WTC11 (cell line): Measurements from ENCODE around the gene LRRC8D. TPM values are rescaled to one million over a fixed set of nuclear protein-coding genes. Genes with fewer than 3 reads are reported as not detected.

ENCODE experiments used
- ATAC-seq: fragments of 200-7000 bp; cut with Tn5 transposase; 2 replicates; pipeline ENCODE4 v1.10.0; 2021; ENCODE audit warnings: mild to moderate bottlenecking, moderate library complexity
- CTCF ChIA-PET: fragments of 300-600 bp; sonication (Branson Sonifier 250); formaldehyde crosslinking; loops from one replicate; lab custom pipeline; 2021; ENCODE audit warnings: antibody characterized with exemption; lab: Charles Lee
- POLR2A ChIA-PET: fragments of 350-600 bp; sonication (Branson Sonifier 250); formaldehyde crosslinking; loops from one replicate; lab custom pipeline; 2021; ENCODE audit warnings: antibody characterized with exemption; lab: Charles Lee
- DNase-seq: peaks from one replicate; pipeline ENCODE4 v3.0.0; 2021; ENCODE audit warnings: low spot score
- H3K27ac Mint-ChIP-seq: 2 replicates; pipeline ENCODE4 v1.8.0; 2021; ENCODE audit warnings: mixed read lengths
- H3K27me3 Mint-ChIP-seq: 2 replicates; pipeline ENCODE4 v1.8.0; 2021; ENCODE audit warnings: low read depth, mild to moderate bottlenecking, moderate library complexity, mixed read lengths
- H3K36me3 Mint-ChIP-seq: 2 replicates; pipeline ENCODE4 v1.8.0; 2021; ENCODE audit warnings: mixed read lengths
- H3K4me1 Mint-ChIP-seq: 2 replicates; pipeline ENCODE4 v1.8.0; 2022; ENCODE audit warnings: mixed read lengths
- H3K4me3 Mint-ChIP-seq: 2 replicates; pipeline ENCODE4 v1.8.0; 2021; ENCODE audit warnings: mild to moderate bottlenecking, moderate library complexity, mixed read lengths
- H3K9me3 Mint-ChIP-seq: 2 replicates; pipeline ENCODE4 v1.8.0; 2021; ENCODE audit warnings: mixed read lengths
- AFF4 ChIP-seq: sonication (generic); formaldehyde crosslinking; IDR thresholded peaks from 2 replicates; pipeline ENCODE4 v1.8.1; 2023; ENCODE audit warnings: mild to moderate bottlenecking, missing genetic modification reagents, borderline replicate concordance
- CBFB ChIP-seq: sonication (generic); formaldehyde crosslinking; IDR thresholded peaks from 2 replicates; pipeline ENCODE4 v1.8.1; 2022; ENCODE audit warnings: mild to moderate bottlenecking, low read depth, missing genetic modification reagents
- ELF4 ChIP-seq: sonication (generic); formaldehyde crosslinking; IDR thresholded peaks from 2 replicates; pipeline ENCODE4 v1.8.1; 2022; ENCODE audit warnings: low read depth, mild to moderate bottlenecking, moderate library complexity, missing genetic modification reagents
- ESRRA ChIP-seq: sonication (generic); formaldehyde crosslinking; IDR thresholded peaks from 2 replicates; pipeline ENCODE4 v1.8.1; 2022; ENCODE audit warnings: mild to moderate bottlenecking, missing genetic modification reagents, borderline replicate concordance
- FOXP4 ChIP-seq: sonication (generic); formaldehyde crosslinking; IDR thresholded peaks from 2 replicates; pipeline ENCODE4 v1.8.0; 2022; ENCODE audit warnings: mild to moderate bottlenecking, missing genetic modification reagents
- GABPB1 ChIP-seq: sonication (generic); formaldehyde crosslinking; IDR thresholded peaks from 2 replicates; pipeline ENCODE4 v1.8.1; 2023; ENCODE audit warnings: mild to moderate bottlenecking, missing genetic modification reagents
- HMGA2 ChIP-seq: fragments of 250-450 bp; sonication (Bioruptor Pico); IDR thresholded peaks from 2 replicates; pipeline ENCODE4 v1.4.0; 2021; ENCODE audit warnings: mild to moderate bottlenecking, moderate library complexity
- MYBL2 ChIP-seq: sonication (generic); formaldehyde crosslinking; IDR thresholded peaks from 2 replicates; pipeline ENCODE4 v1.8.1; 2023; ENCODE audit warnings: mild to moderate bottlenecking, moderate library complexity, missing genetic modification reagents
- NR1H2 ChIP-seq: sonication (generic); formaldehyde crosslinking; IDR thresholded peaks from 2 replicates; pipeline ENCODE4 v1.9.0; 2021; ENCODE audit warnings: mild to moderate bottlenecking, moderate library complexity, missing genetic modification reagents
- NR2C2 ChIP-seq: sonication (generic); formaldehyde crosslinking; IDR thresholded peaks from 2 replicates; pipeline ENCODE4 v1.8.0; 2022; ENCODE audit warnings: mild to moderate bottlenecking, missing genetic modification reagents
- RELA ChIP-seq: sonication (generic); formaldehyde crosslinking; IDR thresholded peaks from 2 replicates; pipeline ENCODE4 v1.8.1; 2022; ENCODE audit warnings: missing genetic modification reagents, mild to moderate bottlenecking, borderline replicate concordance
- SMAD4 ChIP-seq: sonication (generic); formaldehyde crosslinking; IDR thresholded peaks from 2 replicates; pipeline ENCODE4 v1.8.0; 2022; ENCODE audit warnings: mild to moderate bottlenecking, missing genetic modification reagents
- TCF7 ChIP-seq: sonication (generic); formaldehyde crosslinking; IDR thresholded peaks from 2 replicates; pipeline ENCODE4 v1.8.0; 2022; ENCODE audit warnings: mild to moderate bottlenecking, low read depth, missing genetic modification reagents, moderate library complexity
- ZNF396 ChIP-seq: fragments of 250-450 bp; sonication (Bioruptor Pico); IDR thresholded peaks from 2 replicates; pipeline ENCODE4 v1.8.0; 2021; ENCODE audit warnings: mild to moderate bottlenecking, moderate library complexity, borderline replicate concordance
- total RNA-seq: library from RNA; stranded (reverse); gene quantifications from 3 replicates; pipeline ENCODE4 v1.2.3, GENCODE V29; 2021
- TF ChIP-seq, protein P1 (sequence below): fragments of 250-450 bp; sonication (Bioruptor Pico); IDR thresholded peaks from 2 replicates; pipeline ENCODE4 v1.9.0; 2021; ENCODE audit warnings: mild to moderate bottlenecking, borderline replicate concordance

The LRRC8D gene
- total RNA-seq, 1 experiment from 2014 or later, result 42.6 TPM

- H3K4me3 Mint-ChIP-seq, result peak overlapping the region; percentile 4; the same call in 1 of the 2 replicates
- H3K9me3 Mint-ChIP-seq, result no peaks in the 10 kb centered on the region
- peak overlapping the region; percentile 72; the same call in 1 of the 2 replicates for H3K27ac Mint-ChIP-seq
- DNase-seq (no peak), ATAC-seq (no peak)
- no peak for TF ChIP-seq NR2C2 (CRISPR knock-in tag)
- no peak for TF ChIP-seq ESRRA (CRISPR knock-in tag)
- no peak for TF ChIP-seq NR1H2 (CRISPR knock-in tag)
- POLR2A ChIA-PET, result no interaction called here
- H3K27me3 Mint-ChIP-seq, result peaks cover 6% of the 10 kb centered on the region
- CTCF ChIA-PET, result no interaction called here
- peaks cover 24% of the 10 kb centered on the region for H3K36me3 Mint-ChIP-seq
- H3K4me1 Mint-ChIP-seq, result peaks cover 45% of the 10 kb centered on the region
These were observed 3.0 kb downstream of the LRRC8D start for GRCh38 chr1:89823679-89824292.

DNA sequence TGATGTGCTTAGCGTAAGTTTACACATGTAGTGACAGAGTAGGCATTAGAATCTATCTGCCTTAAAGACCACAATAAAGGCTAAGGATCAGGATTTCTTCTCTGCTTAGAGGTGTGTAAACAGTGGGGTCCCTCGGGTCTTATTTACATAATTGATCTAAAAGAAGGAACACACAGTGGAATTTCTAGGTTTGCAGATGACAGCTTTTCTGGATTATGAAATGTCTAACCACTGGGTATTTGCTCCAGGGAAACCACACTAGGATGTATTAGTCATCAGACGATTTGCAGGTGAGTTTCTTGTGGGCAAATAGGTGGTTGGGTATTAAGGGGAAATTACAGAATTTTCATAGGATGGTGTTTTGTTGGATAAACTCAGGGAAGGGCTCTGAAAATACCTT is 5.8 kb downstream of the LRRC8D start:
- DNase-seq (no peak), ATAC-seq (no peak)
- H3K27me3 Mint-ChIP-seq, result no peaks in the 10 kb centered on the region
- H3K9me3 Mint-ChIP-seq, result no peaks in the 10 kb centered on the region
- H3K4me1 Mint-ChIP-seq, result peaks cover 49% of the 10 kb centered on the region
- ChIA-PET CTCF (no interaction called here), POLR2A (interaction anchor here (0.6 kb wide), 1 partner anchor 17 kb away, joined by 3 read pairs; no protein-coding TSS in a partner anchor)
- H3K27ac Mint-ChIP-seq, result no peak overlapping the region
- no peak for TF ChIP-seq MYBL2
- peak; percentile 46; the same call in 1 of the 2 replicates for TF ChIP-seq GABPB1 (CRISPR knock-in tag)
- TF ChIP-seq SMAD4, result no peak
- peaks cover 24% of the 10 kb centered on the region for H3K36me3 Mint-ChIP-seq
- H3K4me3 Mint-ChIP-seq, result no peak overlapping the region

- POLR2A ChIA-PET, result interaction anchor here (0.6 kb wide), 1 partner anchor 17 kb away, joined by 3 read pairs; no protein-coding TSS in a partner anchor
- H3K4me3 Mint-ChIP-seq, result no peak overlapping the region
- TF ChIP-seq AFF4 (CRISPR knock-in tag) (no peak), RELA (CRISPR knock-in tag) (no peak), ELF4 (CRISPR knock-in tag) (no peak), HMGA2 (no peak), CBFB (CRISPR knock-in tag) (no peak), FOXP4 (CRISPR knock-in tag) (no peak), TCF7 (CRISPR knock-in tag) (no peak)
- TF ChIP-seq, all 79 proteins: peak for 0
- H3K36me3 Mint-ChIP-seq, result peaks cover 24% of the 10 kb centered on the region
- CTCF ChIA-PET, result no interaction called here
- H3K9me3 Mint-ChIP-seq, result no peaks in the 10 kb centered on the region
- ATAC-seq (no peak), DNase-seq (no peak)
- no peak overlapping the region for H3K27ac Mint-ChIP-seq
- H3K4me1 Mint-ChIP-seq, result peaks cover 51% of the 10 kb centered on the region
- H3K27me3 Mint-ChIP-seq, result no peaks in the 10 kb centered on the region
These were observed 6.5 kb downstream of the LRRC8D start for GRCh38 chr1:89827330-89827729.

DNA sequence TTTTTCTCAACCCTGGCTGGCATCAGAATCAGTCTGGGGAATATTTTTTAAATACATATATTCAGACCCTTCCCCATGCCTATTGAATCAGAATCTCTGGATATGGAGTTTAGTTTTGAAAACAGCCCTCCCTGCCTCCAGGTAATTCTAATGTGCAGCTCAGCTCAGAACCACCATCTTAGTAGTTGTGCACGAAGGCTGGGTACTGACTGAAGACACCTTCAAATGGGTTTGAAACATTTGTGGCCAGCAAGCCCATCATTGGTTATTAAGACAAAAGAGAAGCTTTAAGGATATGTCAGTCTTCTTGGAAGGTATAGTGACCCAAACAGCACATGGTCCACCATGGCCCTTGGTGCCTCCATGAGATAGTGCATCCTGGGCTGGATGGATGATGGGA is 7.1 kb downstream of the LRRC8D start:
- CTCF ChIA-PET, result interaction anchor here (0.7 kb wide), 1 partner anchor 83 kb away, joined by 3 read pairs; no protein-coding TSS in a partner anchor
- TF ChIP-seq NR2C2 (CRISPR knock-in tag) (no peak), ZNF396 (CRISPR knock-in tag) (no peak)
- TF ChIP-seq, protein P1, sequence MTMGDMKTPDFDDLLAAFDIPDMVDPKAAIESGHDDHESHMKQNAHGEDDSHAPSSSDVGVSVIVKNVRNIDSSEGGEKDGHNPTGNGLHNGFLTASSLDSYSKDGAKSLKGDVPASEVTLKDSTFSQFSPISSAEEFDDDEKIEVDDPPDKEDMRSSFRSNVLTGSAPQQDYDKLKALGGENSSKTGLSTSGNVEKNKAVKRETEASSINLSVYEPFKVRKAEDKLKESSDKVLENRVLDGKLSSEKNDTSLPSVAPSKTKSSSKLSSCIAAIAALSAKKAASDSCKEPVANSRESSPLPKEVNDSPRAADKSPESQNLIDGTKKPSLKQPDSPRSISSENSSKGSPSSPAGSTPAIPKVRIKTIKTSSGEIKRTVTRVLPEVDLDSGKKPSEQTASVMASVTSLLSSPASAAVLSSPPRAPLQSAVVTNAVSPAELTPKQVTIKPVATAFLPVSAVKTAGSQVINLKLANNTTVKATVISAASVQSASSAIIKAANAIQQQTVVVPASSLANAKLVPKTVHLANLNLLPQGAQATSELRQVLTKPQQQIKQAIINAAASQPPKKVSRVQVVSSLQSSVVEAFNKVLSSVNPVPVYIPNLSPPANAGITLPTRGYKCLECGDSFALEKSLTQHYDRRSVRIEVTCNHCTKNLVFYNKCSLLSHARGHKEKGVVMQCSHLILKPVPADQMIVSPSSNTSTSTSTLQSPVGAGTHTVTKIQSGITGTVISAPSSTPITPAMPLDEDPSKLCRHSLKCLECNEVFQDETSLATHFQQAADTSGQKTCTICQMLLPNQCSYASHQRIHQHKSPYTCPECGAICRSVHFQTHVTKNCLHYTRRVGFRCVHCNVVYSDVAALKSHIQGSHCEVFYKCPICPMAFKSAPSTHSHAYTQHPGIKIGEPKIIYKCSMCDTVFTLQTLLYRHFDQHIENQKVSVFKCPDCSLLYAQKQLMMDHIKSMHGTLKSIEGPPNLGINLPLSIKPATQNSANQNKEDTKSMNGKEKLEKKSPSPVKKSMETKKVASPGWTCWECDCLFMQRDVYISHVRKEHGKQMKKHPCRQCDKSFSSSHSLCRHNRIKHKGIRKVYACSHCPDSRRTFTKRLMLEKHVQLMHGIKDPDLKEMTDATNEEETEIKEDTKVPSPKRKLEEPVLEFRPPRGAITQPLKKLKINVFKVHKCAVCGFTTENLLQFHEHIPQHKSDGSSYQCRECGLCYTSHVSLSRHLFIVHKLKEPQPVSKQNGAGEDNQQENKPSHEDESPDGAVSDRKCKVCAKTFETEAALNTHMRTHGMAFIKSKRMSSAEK (CRISPR knock-in tag), result no peak

More for the DNA sequence above, 7.1 kb downstream of the LRRC8D start:
- DNase-seq (no peak), ATAC-seq (no peak)
- POLR2A ChIA-PET, result no interaction called here
- Mint-ChIP-seq H3K27ac (no peak overlapping the region), H3K36me3 (peaks cover 24% of the 10 kb centered on the region), H3K4me3 (no peak overlapping the region), H3K4me1 (peaks cover 51% of the 10 kb centered on the region), H3K9me3 (no peaks in the 10 kb centered on the region), H3K27me3 (no peaks in the 10 kb centered on the region)
